Measurements from ENCODE around the gene CERCAM.

The CERCAM gene

GRCh38 chr9:128393145-128393775 lies 27.4 kb upstream of the CERCAM start:
- no peak for DNase-seq (ENCODE audit: low spot score)
- in situ Hi-C loops (cut with MboI; ENCODE audit: low sequenced_read_pairs, unreplicated experiment): no loop called here

GRCh38 chr9:128393970-128394369 lies 26.7 kb upstream of the CERCAM start:
- no peak for DNase-seq (ENCODE audit: low spot score)
- in situ Hi-C loops (cut with MboI; ENCODE audit: low sequenced_read_pairs, unreplicated experiment): no loop called here

More at GRCh38 chr9:128393145-128393775, 27.4 kb upstream of the CERCAM start:
- no peak for TF ChIP-seq CTCF (IDR thresholded peaks at IDR 0.05; ENCODE audit: borderline replicate concordance, control extremely low read depth, extremely low read depth, insufficient read depth, missing control alignments)

GRCh38 chr9:128394379-128395168 lies 26.1 kb upstream of the CERCAM start:
- no peak for DNase-seq (ENCODE audit: low spot score)
- in situ Hi-C loops (cut with MboI; ENCODE audit: low sequenced_read_pairs, unreplicated experiment): no loop called here
- no peak for TF ChIP-seq CTCF (IDR thresholded peaks at IDR 0.05; ENCODE audit: borderline replicate concordance, control extremely low read depth, extremely low read depth, insufficient read depth, missing control alignments)

More at GRCh38 chr9:128393970-128394369, 26.7 kb upstream of the CERCAM start:
- TF ChIP-seq CTCF (IDR thresholded peaks at IDR 0.05; ENCODE audit: borderline replicate concordance, control extremely low read depth, extremely low read depth, insufficient read depth, missing control alignments): no peak

- no peak for TF ChIP-seq CTCF (IDR thresholded peaks at IDR 0.05; ENCODE audit: borderline replicate concordance, control extremely low read depth, extremely low read depth, insufficient read depth, missing control alignments)
- in situ Hi-C loops (cut with MboI; ENCODE audit: low sequenced_read_pairs, unreplicated experiment): no loop called here
- DNase-seq (ENCODE audit: low spot score): no peak
These were observed 23.6 kb upstream of the CERCAM start for GRCh38 chr9:128396970-128397613.

- DNase-seq (ENCODE audit: low spot score): no peak
- TF ChIP-seq CTCF (IDR thresholded peaks at IDR 0.05; ENCODE audit: borderline replicate concordance, control extremely low read depth, extremely low read depth, insufficient read depth, missing control alignments): no peak
- in situ Hi-C loops (cut with MboI; ENCODE audit: low sequenced_read_pairs, unreplicated experiment): no loop called here
These were observed 22.8 kb upstream of the CERCAM start for GRCh38 chr9:128397831-128398230.

GRCh38 chr9:128399861-128400260 lies 20.8 kb upstream of the CERCAM start:
- no peak for DNase-seq (ENCODE audit: low spot score)
- in situ Hi-C loops (cut with MboI; ENCODE audit: low sequenced_read_pairs, unreplicated experiment): no loop called here
- no peak for TF ChIP-seq CTCF (IDR thresholded peaks at IDR 0.05; ENCODE audit: borderline replicate concordance, control extremely low read depth, extremely low read depth, insufficient read depth, missing control alignments)
